IPS-NIHi7 (cell line): ENCODE data around the gene RAB11FIP3.
A peak's percentile ranks its signal among the peaks of the same experiment; 100 is the strongest.
"Not testable (repeated sequence)": the region's sequence is repeated elsewhere in the genome, so short reads cannot be mapped to it uniquely, and the experiment has no call there.

Experiments
- DNase-seq: peaks from one replicate; pipeline ENCODE4 v3.0.0; 2012; ENCODE audit warnings: mixed read lengths; ENCODE audit errors: extremely low spot score

Gene RAB11FIP3

DNA sequence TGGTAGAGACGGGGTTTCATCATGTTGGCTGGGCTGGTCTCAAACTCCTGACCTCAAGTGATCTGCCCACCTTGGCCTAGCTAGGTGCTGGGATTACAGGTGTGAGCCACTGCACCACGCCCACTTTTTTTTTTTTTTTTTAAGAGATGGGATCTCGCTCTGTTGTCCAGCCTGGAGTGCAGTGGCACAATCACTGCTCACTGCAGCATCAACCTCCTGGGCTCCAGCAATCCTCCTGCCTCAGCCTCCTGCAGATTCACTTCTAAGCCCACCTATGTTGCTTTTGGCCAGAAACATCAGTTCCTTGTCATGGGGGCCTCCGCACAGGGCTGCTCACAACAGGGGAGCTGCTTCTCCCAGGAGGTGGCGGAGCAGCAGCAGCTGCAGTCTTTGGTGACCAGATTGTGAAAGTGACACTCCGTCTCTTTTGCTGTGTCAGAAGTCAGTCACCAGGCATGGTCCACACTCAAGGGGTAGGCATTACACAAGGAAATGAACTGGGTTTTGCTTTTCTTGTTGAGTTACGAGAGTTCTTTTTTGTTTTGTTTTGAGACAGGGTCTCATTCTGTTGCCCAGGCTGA is 32.9 kb upstream of the RAB11FIP3 start:
- no peak for DNase-seq

- DNase-seq = no peak
Measured at GRCh38 chr16:396199-396598, 29.2 kb upstream of the RAB11FIP3 start.

DNA sequence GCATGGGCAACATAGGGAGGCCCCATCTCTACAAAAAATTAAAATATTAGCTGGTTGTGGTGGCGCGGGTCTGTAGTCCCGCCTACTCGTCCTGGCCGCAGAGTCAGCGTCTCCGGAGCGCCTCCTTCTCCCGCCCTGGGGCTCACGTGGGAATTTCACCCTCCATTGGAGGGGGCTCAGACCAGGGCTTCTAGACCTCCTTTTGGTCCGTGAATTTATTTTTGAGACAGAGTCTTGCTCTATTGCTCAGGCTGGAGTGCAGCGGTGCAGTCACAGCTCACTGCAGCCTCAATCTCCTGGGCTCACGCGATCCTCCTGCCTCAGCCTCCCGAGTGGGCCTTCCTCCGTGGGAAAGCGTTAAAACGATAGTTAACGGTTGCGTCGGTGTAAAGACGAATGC is 28.8 kb upstream of the RAB11FIP3 start:
- no peak for DNase-seq

DNA sequence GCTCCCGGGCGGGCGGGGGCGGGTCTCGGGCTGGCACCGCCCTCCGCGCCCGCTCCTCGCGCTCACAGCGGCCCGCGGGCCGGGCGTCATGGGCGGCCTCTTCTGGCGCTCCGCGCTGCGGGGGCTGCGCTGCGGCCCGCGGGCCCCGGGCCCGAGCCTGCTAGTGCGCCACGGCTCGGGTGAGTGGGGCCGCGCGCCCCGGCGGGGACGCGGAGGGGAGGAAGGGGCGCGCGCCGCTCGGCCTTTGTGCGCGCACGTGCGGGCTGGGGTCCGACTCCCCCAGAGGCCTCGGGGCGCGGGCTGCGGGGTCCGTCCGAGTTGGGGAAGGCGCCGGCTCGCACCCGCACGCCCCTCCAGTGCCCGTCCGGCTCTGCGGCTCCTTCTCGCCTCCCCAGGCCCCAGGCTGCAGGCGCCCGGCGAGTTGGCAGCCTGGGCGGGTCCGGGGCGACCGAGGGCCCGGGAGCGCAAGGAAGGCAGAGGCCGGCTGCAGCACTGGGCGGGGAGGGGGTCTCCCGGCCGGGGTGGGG is 28.3 kb upstream of the RAB11FIP3 start, which contains the start of gene NME4:
Gene NME4 (plus strand): TSS at position 65 of the 527 bp plus-strand sequence. CDS start 24 bp downstream, at position 89.
- peak; percentile 64 for DNase-seq

DNA sequence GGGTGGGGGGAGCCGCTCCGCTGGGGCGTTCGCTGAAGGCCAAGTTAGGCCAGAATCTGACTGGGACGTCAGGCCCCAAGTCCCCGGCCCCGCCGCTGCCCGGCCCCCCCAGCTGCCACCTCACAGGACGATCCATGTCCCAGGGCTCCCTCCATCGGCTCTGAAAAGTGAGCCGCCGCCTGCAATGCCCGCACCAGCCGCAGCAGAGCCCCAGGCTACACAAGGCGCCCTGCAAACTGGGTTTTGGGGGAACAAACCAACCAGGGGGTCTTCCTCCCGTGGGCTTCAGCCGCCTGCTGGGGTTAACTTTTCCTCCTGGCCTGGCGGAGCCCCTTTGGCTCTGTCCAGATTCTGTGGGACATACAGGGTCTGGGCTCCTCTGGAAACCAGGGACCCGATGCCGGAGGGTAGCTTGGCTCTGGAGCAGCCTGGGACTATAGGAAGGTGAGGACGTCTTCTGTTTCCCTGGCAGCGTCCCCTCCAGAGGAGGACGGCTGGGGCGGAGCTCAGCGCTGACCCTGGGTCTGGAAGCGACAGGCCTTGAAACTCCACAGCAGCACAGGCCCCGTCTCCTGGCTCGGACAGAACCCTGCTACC is 27.6 kb upstream of the RAB11FIP3 start:
- DNase-seq = peak; percentile 75

DNA sequence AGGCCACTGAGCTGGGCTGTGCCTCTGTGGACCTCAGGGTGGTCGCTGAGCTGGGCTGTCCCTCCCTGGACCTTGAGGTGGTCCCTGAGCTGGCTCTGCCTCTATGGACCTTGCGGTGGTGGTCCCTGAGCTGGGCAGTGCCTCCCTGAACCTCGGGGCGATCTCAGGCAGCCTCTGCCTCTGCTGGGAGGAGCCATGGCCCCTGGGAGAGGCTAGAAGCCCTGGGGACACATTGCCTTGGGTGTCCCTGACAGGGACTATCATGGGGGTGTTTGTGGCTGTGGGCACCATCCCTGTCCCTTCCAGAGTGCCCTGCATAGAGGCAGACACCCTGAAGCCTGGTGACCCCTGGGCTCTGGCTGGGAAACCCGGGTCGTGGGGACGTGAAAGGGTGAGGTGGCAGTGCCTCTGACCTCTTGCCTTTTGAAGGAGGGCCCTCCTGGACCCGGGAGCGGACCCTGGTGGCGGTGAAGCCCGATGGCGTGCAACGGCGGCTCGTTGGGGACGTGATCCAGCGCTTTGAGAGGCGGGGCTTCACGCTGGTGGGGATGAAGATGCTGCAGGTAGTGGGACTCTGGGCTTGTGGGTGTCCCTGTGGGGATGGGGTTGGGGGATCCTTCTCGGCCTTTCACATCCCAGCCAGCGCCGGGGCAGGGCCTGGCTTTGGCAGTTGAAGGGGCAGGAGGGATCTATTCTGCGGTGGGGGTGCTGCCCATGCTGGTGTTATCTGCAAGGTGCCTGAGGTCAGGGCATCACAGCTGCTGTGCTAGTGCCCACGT is 26.7 kb upstream of the RAB11FIP3 start:
- DNase-seq = no peak

DNA sequence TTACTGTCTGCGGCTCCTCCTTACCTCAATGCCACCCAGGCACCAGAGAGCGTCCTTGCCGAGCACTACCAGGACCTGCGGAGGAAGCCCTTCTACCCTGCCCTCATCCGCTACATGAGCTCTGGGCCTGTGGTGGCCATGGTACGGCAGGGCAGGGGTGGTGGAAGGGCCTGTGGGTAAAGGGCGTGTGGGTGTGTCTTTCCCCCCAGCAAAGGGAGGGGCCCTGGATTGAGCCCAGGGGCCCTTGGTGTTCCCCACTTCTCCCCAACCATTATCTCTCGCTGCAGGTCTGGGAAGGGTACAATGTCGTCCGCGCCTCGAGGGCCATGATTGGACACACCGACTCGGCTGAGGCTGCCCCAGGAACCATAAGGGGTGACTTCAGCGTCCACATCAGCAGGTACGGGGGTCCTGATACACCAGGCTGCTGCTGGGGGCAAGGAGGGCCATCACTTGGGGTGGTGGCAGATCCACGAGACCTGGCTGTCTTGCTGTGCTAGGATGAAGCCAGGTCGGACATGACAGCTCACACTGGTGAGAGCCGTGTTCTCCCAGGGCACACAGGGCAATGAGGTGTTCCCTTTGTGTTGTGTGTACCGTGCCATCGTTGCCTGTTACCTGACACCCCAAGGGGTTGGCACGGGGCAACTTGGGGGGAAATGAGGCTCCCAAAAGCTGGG is 26.0 kb upstream of the RAB11FIP3 start:
- no peak for DNase-seq

- DNase-seq = no peak
Measured at GRCh38 chr16:400061-400591, 25.3 kb upstream of the RAB11FIP3 start.

- DNase-seq = peak; percentile 94
Measured at GRCh38 chr16:401468-402348, 23.7 kb upstream of the RAB11FIP3 start, which contains the start of gene DECR2. DECR2 (plus strand) TSS chr16:401885; CDS start chr16:401964, 79 bp downstream.

DNA sequence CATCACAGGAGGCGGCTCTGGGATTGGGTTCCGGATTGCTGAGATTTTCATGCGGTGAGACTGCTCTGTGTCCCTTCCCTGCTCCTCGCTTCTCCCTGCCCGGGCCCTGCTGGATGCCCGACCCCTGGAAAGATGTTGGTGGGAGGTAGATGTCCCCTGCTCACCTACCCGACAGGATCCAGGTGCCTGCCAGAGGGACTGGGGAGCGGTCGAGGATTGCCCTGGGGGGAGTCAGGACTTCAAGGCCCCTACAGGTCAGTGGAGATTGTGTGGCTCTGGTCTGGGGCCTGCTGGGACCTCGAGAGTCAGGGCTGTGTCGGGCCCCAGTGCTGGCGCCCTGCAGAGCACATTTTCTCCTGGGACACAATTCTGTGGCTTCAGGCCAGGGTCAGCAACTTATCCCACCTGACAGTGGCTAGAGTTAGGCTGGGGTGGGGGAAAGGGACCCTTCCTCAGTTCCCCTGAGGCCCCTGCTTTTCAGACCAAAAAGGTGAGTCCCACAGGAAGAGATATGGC is 20.4 kb upstream of the RAB11FIP3 start:
- DNase-seq = peak; percentile 6

DNA sequence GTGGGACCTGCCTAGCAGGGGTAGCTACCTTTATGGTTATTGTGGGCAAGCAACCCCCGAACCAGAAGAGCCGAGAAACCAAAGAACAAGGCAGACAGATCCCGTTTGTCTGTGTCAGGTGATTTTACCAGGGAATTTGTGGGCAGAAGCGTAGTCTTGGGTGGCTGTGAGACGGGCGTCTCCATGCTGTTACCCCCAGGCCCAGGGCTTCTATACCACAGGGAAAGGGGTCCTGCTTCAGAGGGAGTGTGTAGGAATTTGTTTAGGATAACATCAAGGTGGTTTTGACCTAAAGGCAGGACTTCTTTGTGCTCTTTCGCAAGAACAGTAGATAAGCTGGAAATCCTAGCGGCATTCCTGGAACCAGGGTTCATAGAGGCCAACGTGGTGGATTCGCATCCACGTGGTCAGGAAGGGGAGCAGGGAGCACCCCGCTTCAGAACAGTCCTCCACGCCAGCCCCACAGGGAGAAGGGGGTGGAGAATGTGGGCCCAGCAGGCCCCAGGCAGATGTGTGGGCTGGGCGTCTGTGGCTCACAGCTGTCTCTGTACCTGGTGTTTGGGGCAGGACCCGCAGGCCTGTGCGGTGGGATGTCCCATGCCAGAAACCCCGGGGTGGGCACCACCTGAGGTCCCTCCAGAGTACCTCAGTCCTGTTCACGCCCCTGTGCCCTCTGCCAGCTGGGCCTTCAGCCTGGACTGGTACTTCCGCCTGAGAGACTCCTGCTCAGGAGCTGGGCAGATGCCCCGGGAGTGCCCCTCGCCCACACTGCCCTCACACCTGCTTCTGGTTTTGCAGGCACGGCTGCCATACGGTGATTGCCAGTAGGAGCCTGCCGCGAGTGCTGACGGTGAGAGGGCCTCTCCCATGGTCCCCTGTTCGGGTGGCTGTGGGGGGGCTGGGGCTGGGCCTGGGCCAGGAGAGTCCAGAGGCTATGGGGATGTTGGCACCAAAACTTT is 19.6 kb upstream of the RAB11FIP3 start:
- DNase-seq = peak; percentile 6

- DNase-seq = peak; percentile 11
Measured at GRCh38 chr16:407253-407652, 18.2 kb upstream of the RAB11FIP3 start.

DNA sequence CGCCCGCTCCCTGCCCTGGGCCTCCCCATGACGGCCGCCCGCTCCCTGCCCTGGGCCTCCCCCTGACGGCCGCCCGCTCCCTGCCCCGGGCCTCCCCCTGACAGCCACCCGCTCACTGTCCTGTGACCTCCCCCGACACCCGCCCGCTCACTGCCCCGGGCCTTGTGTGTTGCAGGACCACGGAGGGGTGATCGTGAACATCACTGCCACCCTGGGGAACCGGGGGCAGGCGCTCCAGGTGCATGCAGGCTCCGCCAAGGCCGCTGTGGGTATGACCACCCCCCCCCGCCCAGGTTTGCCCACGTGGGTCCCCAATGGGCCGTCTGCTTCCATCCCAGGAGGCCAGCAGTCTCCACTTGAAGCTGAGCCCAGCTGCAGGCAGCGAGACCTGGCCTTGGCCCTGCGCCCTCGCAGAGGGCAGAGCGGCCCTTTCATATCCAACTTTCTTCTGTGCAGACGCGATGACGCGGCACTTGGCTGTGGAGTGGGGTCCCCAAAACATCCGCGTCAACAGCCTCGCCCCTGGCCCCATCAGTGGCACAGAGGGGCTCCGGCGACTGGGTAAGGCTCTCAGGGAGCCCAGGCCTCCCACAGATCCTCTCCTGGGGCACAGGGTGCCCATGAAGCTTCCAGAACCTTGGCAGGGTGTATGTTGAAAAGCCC is 14.8 kb upstream of the RAB11FIP3 start:
- DNase-seq = peak; percentile 5

DNA sequence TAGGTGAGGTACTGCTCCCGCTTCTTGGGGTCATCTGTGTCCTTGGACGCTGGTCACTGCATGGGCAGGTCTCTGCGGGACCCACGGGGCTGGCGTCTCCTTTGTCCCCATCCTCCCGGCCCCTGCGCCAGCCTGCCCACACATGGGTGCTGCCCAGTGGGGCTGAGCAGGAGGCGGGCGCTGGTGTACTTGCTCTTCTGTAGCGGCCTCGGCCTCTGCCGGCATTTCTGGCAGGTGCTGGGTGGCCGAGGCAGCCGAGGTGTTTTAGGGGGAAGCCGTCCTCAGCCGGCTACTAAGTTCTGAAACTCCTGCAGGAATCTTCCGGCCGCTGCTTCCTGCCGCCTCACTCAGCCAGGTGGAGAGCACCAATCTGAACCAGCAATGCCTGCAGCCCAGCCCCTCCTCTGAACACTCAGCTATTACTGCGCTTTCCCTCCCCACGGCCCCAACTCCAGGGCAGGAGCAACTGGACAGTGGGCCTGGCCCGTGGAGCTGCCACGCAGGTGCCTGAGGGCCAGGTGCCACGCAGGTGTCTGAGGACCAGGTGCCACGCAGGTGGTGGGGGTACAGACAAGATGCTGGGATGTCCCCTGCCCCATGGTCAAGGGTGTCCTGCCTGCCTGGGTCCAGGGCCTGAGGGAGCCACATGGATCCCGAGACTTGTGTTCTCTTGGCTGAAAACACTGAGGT is 13.7 kb upstream of the RAB11FIP3 start:
- no peak for DNase-seq

DNA sequence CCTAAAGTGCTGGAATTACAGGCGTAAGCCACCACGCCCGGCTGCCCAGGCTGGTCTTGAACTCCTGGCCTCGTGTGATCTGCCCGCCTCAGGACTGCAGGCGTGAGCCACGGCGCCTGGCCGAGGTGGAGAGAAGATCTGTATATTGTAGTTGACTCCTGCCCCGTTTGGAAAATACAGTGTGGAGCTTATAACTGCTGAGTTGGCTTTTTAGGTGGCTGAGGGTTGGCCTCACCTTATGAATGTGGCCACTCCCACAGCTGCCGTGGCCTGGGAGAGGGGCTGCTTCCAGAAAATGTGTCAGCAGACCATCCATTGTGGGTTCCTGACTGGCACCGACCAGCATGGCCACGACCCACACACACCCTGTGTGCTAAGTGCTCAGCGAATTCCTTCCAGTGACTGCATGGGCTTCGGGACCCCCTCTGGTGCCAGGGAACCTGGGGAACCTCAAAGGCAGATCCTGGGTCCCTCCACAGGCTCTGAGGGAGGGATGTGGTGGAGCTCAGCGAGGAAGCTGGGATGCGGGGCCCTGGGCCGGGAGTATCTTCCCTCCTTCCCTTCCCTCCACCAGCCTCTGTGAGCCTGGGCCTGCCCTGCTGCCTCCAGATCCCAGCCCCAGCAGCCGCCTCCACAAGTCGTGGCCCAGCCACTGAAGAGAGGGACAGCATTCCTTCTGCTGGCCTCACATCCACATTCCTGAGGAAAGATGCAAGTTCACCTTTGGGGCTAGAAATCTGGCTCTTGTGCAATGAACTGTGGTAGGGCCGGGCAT is 10.9 kb upstream of the RAB11FIP3 start:
- no peak for DNase-seq

GRCh38 chr16:415170-415498 is 10.3 kb upstream of the RAB11FIP3 start:
- DNase-seq = not testable (repeated sequence)

GRCh38 chr16:422179-422578 is 3.3 kb upstream of the RAB11FIP3 start:
- DNase-seq = not testable (repeated sequence)
